Measurements from ENCODE around the gene TMIGD1.

Gene TMIGD1, protein sequence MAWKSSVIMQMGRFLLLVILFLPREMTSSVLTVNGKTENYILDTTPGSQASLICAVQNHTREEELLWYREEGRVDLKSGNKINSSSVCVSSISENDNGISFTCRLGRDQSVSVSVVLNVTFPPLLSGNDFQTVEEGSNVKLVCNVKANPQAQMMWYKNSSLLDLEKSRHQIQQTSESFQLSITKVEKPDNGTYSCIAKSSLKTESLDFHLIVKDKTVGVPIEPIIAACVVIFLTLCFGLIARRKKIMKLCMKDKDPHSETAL

DNA sequence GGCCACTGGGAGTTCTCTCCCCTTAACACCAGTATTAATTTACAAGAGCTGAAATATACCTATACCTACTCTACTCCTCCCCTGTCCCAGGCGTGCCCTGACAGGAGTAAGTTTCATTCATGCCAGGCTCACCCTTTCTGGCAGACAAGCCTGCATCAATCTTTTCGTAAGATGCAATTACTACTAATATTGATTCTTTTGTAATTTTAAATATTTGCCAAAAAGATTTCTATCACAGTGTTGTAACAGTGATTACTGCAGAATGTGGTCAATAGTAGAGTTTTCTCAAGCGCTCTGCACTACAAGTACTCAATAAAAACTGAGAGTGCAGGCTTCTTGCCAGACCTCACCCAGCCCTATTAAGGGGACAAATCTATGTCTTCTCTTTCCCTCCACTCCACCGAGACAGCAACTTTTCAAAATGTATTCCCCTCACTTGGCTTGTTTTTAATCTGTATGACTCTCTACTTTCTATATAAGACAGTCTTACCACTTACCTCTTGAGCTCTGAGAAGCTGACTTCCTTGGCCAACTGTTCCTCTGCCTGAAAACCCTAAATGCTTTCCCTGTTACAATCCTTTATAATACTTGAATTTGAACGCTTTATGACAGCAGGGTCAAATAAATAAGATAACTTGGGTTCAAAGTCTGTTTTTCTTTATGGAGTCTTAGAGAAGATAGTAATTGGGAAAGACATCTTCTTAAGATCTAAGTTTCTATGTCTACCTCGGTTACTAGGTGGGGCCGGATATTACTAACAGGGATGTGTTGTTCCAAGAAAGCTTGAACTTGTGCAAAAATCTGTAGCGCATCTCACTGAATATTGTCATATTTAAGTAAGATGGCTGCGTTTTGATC, at the start of gene TMIGD1:
Gene TMIGD1 (minus strand): TSS at position 555 of the 858 bp plus-strand sequence. CDS start 1,924 bp downstream, outside the sequence.
- no peak for DNase-seq (ENCODE audit: low spot score)

DNA sequence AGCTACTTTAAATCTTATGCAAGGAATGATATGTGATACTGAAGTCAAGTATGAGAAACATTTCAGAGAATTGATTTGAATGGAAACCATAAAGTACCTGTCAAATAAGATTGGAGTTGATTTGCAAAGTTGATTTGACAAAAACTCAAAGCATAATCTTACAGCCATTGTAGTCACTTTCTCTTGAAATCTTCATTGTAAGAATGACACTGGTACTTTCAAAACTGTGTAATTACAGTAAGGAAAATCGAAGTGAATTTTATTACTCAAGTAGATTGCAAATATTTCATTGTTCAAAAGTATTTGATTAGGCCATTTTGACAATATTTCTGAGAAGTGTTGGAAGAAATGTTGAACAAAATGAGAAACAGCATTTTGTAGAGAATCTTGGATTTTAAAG, 48.5 kb upstream of the TMIGD1 start:
- no peak for DNase-seq (ENCODE audit: low spot score)

- DNase-seq (ENCODE audit: low spot score), result no peak
Observed at GRCh38 chr17:30381340-30381659, 47.4 kb upstream of the TMIGD1 start.

- DNase-seq (ENCODE audit: low spot score), result no peak
Observed at GRCh38 chr17:30380643-30381339, 46.9 kb upstream of the TMIGD1 start.

DNA sequence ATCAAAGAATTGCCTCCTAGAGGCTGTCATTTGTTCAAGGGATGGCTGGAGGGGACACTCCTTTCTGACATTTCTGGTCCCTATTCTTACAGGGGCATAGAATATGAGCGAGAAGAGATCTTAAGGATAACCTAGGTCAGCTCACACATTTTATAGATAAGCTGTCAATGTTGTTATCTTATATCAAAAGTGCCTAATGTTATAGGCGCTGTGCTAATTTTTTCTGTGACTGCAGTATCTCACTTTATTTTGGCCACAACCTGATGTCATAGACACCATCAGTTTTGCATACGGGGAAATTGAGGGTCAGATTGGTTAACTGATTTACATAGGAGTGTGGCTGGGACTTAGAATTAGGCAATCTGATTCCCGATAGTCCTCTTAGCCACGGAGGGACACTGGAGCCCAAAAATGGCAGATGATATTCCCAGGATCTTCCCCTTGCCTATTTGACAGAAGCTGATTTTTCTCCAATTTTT, 46.1 kb upstream of the TMIGD1 start:
- DNase-seq (ENCODE audit: low spot score), result no peak

- peak; percentile 66 for DNase-seq (ENCODE audit: low spot score)
Observed at GRCh38 chr17:30379303-30379902, 45.5 kb upstream of the TMIGD1 start.

GRCh38 chr17:30378825-30379302, 45.0 kb upstream of the TMIGD1 start, which contains the start of gene CPD:
TSS of gene CPD (plus strand) at chr17:30378927. CDS start at chr17:30378981, 54 bp downstream.
- peak; percentile 100 for DNase-seq (ENCODE audit: low spot score)

GRCh38 chr17:30378241-30378824, 44.5 kb upstream of the TMIGD1 start:
- DNase-seq (ENCODE audit: low spot score), result no peak

- DNase-seq (ENCODE audit: low spot score), result no peak
Observed at GRCh38 chr17:30377574-30378240, 43.9 kb upstream of the TMIGD1 start.

- no peak for DNase-seq (ENCODE audit: low spot score)
Observed at GRCh38 chr17:30376621-30377452, 43.0 kb upstream of the TMIGD1 start.

DNA sequence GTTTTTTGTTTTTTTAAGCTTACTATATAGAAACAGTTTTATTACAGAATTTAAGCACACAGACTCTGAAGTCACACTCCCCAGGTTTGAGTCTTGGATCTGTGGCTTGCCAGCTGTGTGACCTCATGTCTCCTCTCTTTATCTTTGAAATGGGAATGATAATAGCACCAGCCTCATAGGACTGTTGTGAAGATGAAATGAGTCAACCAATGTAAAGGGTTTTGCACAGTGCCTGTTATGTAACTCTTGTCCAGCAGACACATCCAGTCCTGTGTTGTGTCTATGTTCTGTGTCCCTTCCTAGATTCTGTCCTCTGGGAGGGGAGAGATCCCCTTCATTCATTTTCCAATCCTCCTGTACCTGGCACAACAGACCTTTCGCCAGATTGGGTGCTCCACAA, 41.8 kb upstream of the TMIGD1 start:
- no peak for DNase-seq (ENCODE audit: low spot score)

DNA sequence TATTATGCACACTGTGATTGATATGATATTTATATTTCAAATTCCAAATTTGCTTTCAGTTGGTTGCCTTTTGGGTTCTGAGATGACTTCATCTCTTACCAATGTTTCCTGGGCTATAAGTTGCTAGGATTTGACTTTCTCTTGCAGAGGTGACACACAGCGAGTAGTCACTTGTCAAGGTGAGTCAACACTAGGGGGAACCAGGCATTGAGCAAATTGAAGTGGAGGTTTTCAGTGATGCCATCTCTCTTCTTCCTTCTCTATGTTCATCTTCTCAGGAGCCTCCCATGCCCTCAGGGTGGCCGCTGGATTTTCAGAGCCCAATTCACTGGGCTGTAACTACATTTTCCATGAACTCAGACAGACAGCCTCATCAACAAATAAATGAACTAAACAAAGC, 38.9 kb upstream of the TMIGD1 start:
- DNase-seq (ENCODE audit: low spot score), result no peak

GRCh38 chr17:30369995-30370394, 36.1 kb upstream of the TMIGD1 start:
- no peak for DNase-seq (ENCODE audit: low spot score)

DNA sequence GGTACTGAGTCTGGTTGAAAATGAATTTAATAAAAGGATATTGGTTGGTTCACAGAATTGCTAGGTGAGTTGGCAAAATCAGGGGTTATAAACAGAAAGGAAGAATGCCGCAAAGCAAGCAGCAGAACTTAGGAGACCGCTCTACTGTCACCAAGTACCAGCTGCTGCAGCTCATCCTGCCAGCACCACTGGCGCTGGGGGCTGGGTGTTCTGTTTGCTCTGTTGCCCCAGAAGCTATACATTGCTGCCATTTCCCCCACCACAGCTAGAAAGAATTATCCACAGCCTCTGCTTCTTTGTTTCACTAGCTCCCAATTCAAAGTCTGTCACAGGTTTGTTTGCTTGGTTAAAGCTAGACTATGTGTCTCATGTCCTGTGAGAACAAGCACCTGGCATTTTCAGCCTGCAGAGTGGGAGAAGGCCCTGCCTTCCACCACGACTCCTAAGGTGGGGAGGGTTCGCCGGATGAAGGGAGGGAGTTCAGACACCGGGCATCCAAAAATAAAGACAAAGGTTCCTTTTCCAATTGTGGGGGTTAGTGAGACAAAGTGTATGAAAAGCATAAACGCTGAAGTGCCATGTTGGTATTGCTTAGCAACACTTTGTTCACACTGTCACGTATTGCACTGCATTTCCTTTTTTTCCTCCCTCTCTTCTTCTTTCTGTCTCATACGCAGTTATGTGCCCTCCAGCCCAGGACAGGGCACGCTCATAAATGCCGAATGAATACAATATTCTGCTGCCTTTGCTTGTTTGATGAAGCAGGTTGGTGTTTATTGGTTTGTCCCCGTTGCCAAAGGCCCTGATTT, 35.3 kb upstream of the TMIGD1 start:
- DNase-seq (ENCODE audit: low spot score), result no peak

GRCh38 chr17:30366536-30366935, 32.7 kb upstream of the TMIGD1 start:
- no peak for DNase-seq (ENCODE audit: low spot score)

DNA sequence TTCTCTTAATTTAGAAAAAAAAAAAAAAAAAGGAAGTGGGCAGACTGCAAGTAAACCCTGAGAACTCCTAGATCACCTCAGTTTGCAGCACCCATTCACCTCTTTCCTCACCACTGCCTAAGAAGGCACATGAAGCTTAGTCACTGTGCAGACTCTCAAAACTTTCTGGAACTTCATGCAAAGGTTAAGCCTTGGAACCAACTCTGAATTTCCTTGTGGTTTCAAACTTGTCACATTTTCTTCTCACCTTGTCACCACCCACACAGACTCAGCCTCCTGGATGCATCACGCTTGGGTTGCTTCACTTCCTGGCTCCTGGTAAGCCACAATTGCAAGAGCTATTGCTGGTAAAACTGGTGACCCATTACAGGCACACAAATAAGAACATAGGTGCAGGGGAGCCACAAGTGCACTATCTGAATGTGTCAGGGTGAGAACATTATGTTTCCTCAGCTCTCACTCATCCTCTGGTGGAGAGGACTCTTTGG, 29.9 kb upstream of the TMIGD1 start:
- DNase-seq (ENCODE audit: low spot score), result no peak

DNA sequence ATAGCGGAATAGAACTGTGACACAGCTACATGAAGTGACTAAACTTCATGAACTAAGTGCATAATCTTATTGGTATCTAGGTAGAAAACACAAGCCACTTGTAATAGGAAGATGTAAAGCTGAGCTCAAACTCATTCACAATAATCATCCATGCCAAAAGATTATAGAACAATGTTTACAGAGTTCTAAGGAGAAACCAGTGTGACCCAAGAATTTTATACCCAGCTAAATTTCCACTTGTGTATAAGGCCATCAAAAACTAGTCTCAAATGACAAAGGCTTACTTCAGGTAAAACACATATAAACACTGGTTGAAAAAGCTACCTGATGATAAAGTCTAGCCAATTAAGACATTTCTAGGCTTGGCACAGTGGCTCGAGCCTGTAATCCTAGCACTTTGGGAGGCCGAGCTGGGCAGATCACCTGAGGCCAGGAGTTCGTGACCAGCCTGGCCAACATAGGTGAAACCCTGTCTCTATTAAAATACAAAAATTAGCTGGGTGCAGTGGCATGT, 28.0 kb upstream of the TMIGD1 start:
- DNase-seq (ENCODE audit: low spot score), result no peak

GRCh38 chr17:30360086-30360808, 26.4 kb upstream of the TMIGD1 start:
- no peak for DNase-seq (ENCODE audit: low spot score)
